Pancreas (tissue), 10 donors: ENCODE measurements around the gene MUC5B. TPM values are rescaled to one million over a fixed set of nuclear protein-coding genes. Genes with fewer than 3 reads are reported as not detected.
A peak's percentile ranks its signal among the peaks of the same experiment; 100 is the strongest.

Experiments used
- ATAC-seq, 4 donors: fragments of 200-7000 bp; cut with Tn5 transposase; one replicate each; pipeline versions ENCODE4 v1.8.0 to v1.9.1; 2020; ENCODE audit warnings: mild to moderate bottlenecking in 4 of 4, moderate library complexity in 4 of 4
- DNase-seq, 6 donors: peaks; one replicate each; pipeline ENCODE4 v3.0.0-alpha.2; 2020
- FAIRE-seq: peaks from 2 replicates; lab custom pipeline; 2012; peaks lifted over from hg19 to GRCh38; lab: Jason Lieb, UNC
- H3K27ac ChIP-seq, 4 donors: fragments of 200-600 bp; sonication (generic); 1 replicate in 3 of 4; 2 replicates in 1 of 4; pipeline versions ENCODE4 v1.5.0 to v1.8.0; 2020
- H3K27me3 ChIP-seq, 4 donors: fragments of 200-600 bp; one replicate each; pipeline ENCODE4 v1.8.0; 2021
- H3K36me3 ChIP-seq, 3 donors: fragments of 200-600 bp; sonication (generic) in 1 of 3; one replicate each; pipeline versions ENCODE4 v1.5.0 to v1.8.0; 2020 to 2021
- H3K4me1 ChIP-seq, 3 donors: fragments of 200-600 bp; one replicate each; pipeline ENCODE4 v1.8.0; 2021
- H3K4me3 ChIP-seq, 4 donors: fragments of 200-600 bp; sonication (generic) in 2 of 4; one replicate each; pipeline versions ENCODE4 v1.5.0 to v1.8.0; 2020 to 2021
- H3K9me3 ChIP-seq, 4 donors: fragments of 200-600 bp; one replicate each; pipeline ENCODE4 v1.8.0; 2021
- CTCF ChIP-seq, 4 donors: fragments of 200-600 bp; sonication (generic) in 3 of 4; IDR thresholded peaks; one replicate each; pipeline versions ENCODE4 v1.5.0 to v1.8.0; 2021; ENCODE audit warnings: antibody characterized with exemption in 4 of 4
- WGBS, 2 donors: extraction: QIAGEN DNeasy Blood & Tissue Kit; methylation state at CpG; one replicate each; pipeline ENCODE4 v1.1.7; 2013; 5-methylcytosine and 5-hydroxymethylcytosine counted together
- intact Hi-C, 3 donors: fragments of 100-400 bp; cut with DNase I; formaldehyde crosslinking; loops; one replicate each; pipeline versions ENCODE4 v1.11.1 to v1.14.2; 2022
- polyA plus RNA-seq, 2 donors: library from polyadenylated mRNA; stranded (reverse); fragments of 200-250 nt; gene quantifications; one replicate each; pipeline ENCODE4 v1.2.3, GENCODE V29; 2013
- total RNA-seq, 6 donors: library from RNA; stranded (reverse); fragmentation: NEBNext Ultra II Directional in 4 of 6; extraction: Animal tissue kit (Norgen Biotek cat#: 25700) in 4 of 6; gene quantifications; one replicate each; pipeline versions ENCODE4 v1.2.1 to v1.2.4, GENCODE V29; 2021 to 2023
- donor health status: healthy with polysubstance abuse.
- donor health status: DM: no; HTN: no; CAD: no; lungs with moderate emphysema.
- donor health status: DM: no; HTN: no; CAD: no.
- donor health status: control.
- donor health status: control.
- donor health status: Bipolar disorder and iron deficiency.
- donor health status: DM: yes; HTN: yes; CAD: no.
- donor health status: DM: no; HTN: no; CAD: no.
- donor health status: DM: no; HTN: no; CAD: no.
- donor health status: DM: yes; HTN: yes; CAD: no.

Gene MUC5B
- total and polyA plus RNA-seq, 8 donors: 5.1 to 65.4 (median 15.1) TPM

DNA sequence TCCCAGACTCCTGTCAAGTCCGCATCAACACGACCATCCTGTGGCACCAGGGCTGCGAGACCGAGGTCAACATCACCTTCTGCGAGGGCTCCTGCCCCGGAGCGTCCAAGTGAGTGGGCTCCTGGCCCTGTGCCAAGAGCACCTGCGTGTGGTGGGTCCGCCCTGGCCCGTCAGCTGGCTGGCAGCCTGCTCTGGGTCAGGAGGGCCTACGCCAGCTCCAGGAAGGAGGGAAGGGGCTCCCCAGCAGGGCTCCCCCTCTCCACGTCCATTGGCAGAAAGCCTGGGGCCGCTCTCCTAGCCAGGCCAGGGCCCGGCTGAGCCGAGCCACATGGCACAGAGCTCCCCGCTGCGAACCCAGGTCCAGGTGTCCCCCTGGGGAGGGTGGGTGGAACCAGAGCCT lies 37.8 kb downstream of the MUC5B start:
- Histone ChIP-seq H3K9me3 (no peaks in the 10 kb centered on the region), H3K27me3 (no peaks in the 10 kb centered on the region), H3K4me3 (no peak overlapping the region), H3K36me3 (no peaks in the 10 kb centered on the region), H3K4me1 (peaks cover 4 to 8% (median 5%) of the 10 kb centered on the region in 3 donors), H3K27ac (no peak overlapping the region)
- peak in 2 of 6 donors; percentile 38 to 56 for DNase-seq
- 89 to 91% methylated on average over 16 to 17 of the region's 17 CpGs for WGBS, 2 donors
- no peak for ATAC-seq
- no peak for FAIRE-seq
- intact Hi-C loops: no loop called here
- TF ChIP-seq CTCF (IDR thresholded peaks at IDR 0.05): no peak

DNA sequence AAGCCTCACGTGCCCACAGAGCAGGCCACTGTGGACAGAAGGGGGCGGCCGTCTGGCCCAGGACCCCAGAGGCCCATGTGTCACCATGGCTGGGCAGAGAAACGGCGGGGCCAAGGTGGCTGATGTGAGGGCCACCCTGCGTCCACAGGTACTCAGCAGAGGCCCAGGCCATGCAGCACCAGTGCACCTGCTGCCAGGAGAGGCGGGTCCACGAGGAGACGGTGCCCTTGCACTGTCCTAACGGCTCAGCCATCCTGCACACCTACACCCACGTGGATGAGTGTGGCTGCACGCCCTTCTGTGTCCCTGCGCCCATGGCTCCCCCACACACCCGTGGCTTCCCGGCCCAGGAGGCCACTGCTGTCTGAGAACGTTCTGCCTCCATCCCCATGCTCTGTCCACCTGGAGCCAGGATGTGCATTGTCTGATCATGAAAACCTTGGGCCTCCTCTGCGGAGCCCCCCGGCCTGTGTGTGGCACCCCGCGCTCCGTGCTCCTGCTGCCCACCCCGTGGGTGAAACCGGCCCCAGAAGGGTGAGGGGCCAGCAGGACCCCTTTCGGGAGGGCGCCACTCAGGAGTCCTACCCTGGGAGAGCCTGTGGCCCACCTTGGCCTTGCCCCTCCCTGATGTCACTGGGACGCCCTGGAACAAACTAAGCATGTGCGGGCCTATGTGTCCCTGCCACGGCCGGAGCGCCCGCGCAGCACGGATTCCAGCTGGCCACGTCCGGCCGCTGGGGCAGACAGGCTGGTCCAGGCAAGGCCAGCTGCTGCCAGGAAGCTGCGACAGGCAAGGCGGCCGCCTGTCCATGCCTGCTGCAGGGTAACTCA lies 38.6 kb downstream of the MUC5B start:
- DNase-seq: peak in 1 of 6 donors; percentile 77
- Histone ChIP-seq H3K4me3 (no peak overlapping the region), H3K9me3 (no peaks in the 10 kb centered on the region), H3K27ac (no peak overlapping the region), H3K4me1 (peaks cover 4 to 8% (median 5%) of the 10 kb centered on the region in 3 donors), H3K27me3 (no peaks in the 10 kb centered on the region), H3K36me3 (no peaks in the 10 kb centered on the region)
- TF ChIP-seq CTCF (IDR thresholded peaks at IDR 0.05): no peak
- WGBS, 2 donors: 83 to 87% methylated on average over 31 to 39 of the region's 39 CpGs
- no peak for FAIRE-seq
- intact Hi-C loops: no loop called here
- ATAC-seq: no peak

GRCh38 chr11:1262172-1263006 lies 39.5 kb downstream of the MUC5B start:
- no peaks in the 10 kb centered on the region for H3K27me3 ChIP-seq
- no peak for FAIRE-seq
- H3K4me1 ChIP-seq: peaks cover 4 to 8% (median 5%) of the 10 kb centered on the region in 3 donors
- H3K9me3 ChIP-seq: no peaks in the 10 kb centered on the region
- ATAC-seq: peak; percentile 93 to 98 (median 96)
- H3K36me3 ChIP-seq: no peaks in the 10 kb centered on the region
- 11 to 12% methylated on average over 31 of the region's 31 CpGs for WGBS, 2 donors
- peak overlapping the region in 3 of 4 donors; percentile 18 to 48 (median 29) for H3K4me3 ChIP-seq
- DNase-seq: peak; percentile 86 to 97 (median 94)
- H3K27ac ChIP-seq: peak overlapping the region; percentile 50 to 70 (median 52)
- intact Hi-C loops: no loop called here
- TF ChIP-seq CTCF (IDR thresholded peaks at IDR 0.05): no peak

DNA sequence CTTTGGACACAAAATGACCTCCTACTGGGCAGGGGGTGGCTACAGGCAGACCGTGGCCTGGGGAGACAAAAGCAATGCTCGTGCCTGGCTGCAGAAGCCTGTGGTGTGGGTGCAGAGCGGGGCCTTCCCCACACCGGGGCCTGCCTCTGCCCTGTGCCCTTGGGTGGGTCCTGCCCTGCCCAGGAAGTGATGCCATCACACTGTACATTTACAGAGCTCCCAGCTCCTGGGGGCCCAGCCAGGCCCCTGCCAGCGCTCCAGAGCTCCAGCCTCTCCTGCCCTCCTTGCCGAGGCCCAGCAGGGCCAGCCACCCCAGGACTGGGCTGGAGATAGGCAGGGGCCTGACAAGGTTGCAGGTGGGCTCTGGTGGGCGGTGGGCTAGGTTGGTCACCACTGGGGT lies 40.1 kb downstream of the MUC5B start:
- Histone ChIP-seq H3K9me3 (no peaks in the 10 kb centered on the region), H3K4me3 (peak overlapping the region in 2 of 4 donors; percentile 29 to 48), H3K36me3 (no peaks in the 10 kb centered on the region), H3K27ac (peak overlapping the region in 2 of 4 donors; percentile 22 to 50), H3K27me3 (no peaks in the 10 kb centered on the region), H3K4me1 (peaks cover 4 to 8% (median 5%) of the 10 kb centered on the region in 3 donors)
- 26 to 28% methylated on average over 7 of the region's 7 CpGs for WGBS, 2 donors
- intact Hi-C loops: no loop called here
- FAIRE-seq (no peak), DNase-seq (no peak), ATAC-seq (peak in 2 of 4 donors; percentile 3 to 9)
- no peak for TF ChIP-seq CTCF (IDR thresholded peaks at IDR 0.05)
